ENCODE data around the gene AUTS2.

Gene AUTS2

GRCh38 chr7:69756235-69756634, 158.0 kb downstream of the AUTS2 start:
- no peak overlapping the region for H3K27ac ChIP-seq
- no peaks in the 10 kb centered on the region for H3K27me3 ChIP-seq (ENCODE audit: insufficient read depth, low read depth, severe bottlenecking)
- no peak overlapping the region for H3K4me3 ChIP-seq (ENCODE audit: low read depth, low read length)

DNA sequence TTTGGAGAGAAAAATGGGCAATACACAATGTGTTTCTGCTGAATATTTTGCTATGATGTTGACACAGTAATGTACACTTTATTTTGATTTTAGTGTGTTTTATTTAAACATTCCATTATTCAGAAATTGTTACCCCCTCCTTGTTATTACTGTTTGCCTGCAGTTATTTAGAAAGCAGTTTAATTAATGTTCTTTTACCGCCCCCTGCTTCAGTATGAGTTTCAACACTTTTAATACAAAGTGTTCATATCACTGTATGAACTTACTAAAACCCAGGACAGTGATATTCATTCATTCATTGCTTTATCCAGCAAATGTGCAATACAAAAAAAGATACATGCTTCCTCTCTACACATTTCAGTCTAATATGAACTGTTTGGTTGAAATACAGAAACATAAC, 159.3 kb downstream of the AUTS2 start:
- Histone ChIP-seq H3K27me3 (ENCODE audit: insufficient read depth, low read depth, severe bottlenecking) (no peaks in the 10 kb centered on the region), H3K27ac (no peak overlapping the region), H3K9me3 (ENCODE audit: severe bottlenecking) (no peaks in the 10 kb centered on the region), H3K36me3 (no peaks in the 10 kb centered on the region), H3K4me3 (ENCODE audit: low read depth, low read length) (no peak overlapping the region)
- TF ChIP-seq CTCF (IDR thresholded peaks at IDR 0.05; ENCODE audit: low read depth, low read length) = no peak
- no peak for DNase-seq

More at GRCh38 chr7:69756235-69756634, 158.0 kb downstream of the AUTS2 start:
- no peak for TF ChIP-seq CTCF (IDR thresholded peaks at IDR 0.05; ENCODE audit: low read depth, low read length)
- Histone ChIP-seq H3K9me3 (ENCODE audit: severe bottlenecking) (no peaks in the 10 kb centered on the region), H3K36me3 (no peaks in the 10 kb centered on the region)
- DNase-seq = no peak

DNA sequence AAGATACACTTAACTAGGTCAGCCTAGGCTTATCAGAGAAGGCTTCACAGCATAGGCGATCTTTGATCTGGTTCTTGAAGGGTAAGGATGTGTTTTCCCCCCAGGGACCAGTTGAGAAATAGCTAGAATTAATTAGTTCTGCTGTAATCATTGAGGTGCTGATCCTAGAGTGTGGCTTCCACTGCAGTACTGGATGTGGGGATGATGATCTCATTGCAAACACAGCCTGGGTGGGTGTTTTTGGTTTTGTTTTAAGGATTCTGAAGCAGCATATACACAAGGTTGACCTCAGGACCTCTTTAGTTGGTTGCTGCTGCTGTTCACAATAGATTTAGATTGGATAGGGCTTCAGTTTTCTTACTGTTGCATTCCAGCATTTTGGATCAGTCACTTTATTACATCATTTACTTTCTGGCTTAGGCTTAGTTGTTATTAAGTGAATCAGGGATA, 159.7 kb downstream of the AUTS2 start:
- Histone ChIP-seq H3K27me3 (ENCODE audit: insufficient read depth, low read depth, severe bottlenecking) (no peaks in the 10 kb centered on the region), H3K9me3 (ENCODE audit: severe bottlenecking) (no peaks in the 10 kb centered on the region), H3K27ac (no peak overlapping the region), H3K36me3 (no peaks in the 10 kb centered on the region), H3K4me3 (ENCODE audit: low read depth, low read length) (no peak overlapping the region)
- DNase-seq = no peak
- no peak for TF ChIP-seq CTCF (IDR thresholded peaks at IDR 0.05; ENCODE audit: low read depth, low read length)

DNA sequence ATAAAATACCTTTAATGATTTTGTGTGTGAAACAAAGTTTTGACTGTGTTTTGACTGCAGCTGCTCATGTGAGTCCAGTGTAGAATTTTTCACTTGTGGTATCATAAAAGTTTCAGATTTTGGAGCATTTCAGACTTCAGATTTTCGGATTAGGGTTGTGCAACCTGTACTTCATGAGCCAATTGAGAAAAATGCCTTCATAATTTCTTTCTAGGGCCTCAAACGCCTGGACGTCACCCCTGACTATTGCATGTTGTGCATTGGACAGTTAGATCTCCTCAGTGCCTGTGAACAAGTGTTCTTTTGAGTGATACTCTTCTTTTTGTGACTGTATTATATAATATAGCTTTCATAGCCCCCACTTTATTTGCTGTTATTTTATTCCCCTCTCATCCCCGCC, 161.1 kb downstream of the AUTS2 start:
- Histone ChIP-seq H3K27me3 (ENCODE audit: insufficient read depth, low read depth, severe bottlenecking) (no peaks in the 10 kb centered on the region), H3K36me3 (no peaks in the 10 kb centered on the region), H3K9me3 (ENCODE audit: severe bottlenecking) (no peaks in the 10 kb centered on the region), H3K4me3 (ENCODE audit: low read depth, low read length) (no peak overlapping the region), H3K27ac (no peak overlapping the region)
- TF ChIP-seq CTCF (IDR thresholded peaks at IDR 0.05; ENCODE audit: low read depth, low read length) = no peak
- DNase-seq = no peak

- TF ChIP-seq CTCF (IDR thresholded peaks at IDR 0.05; ENCODE audit: low read depth, low read length) = no peak
- Histone ChIP-seq H3K4me3 (ENCODE audit: low read depth, low read length) (no peak overlapping the region), H3K27me3 (ENCODE audit: insufficient read depth, low read depth, severe bottlenecking) (no peaks in the 10 kb centered on the region), H3K9me3 (ENCODE audit: severe bottlenecking) (no peaks in the 10 kb centered on the region), H3K36me3 (no peaks in the 10 kb centered on the region), H3K27ac (no peak overlapping the region)
- peak; percentile 49 for DNase-seq
Measured at GRCh38 chr7:69761290-69761922, 163.1 kb downstream of the AUTS2 start.

- Histone ChIP-seq H3K9me3 (ENCODE audit: severe bottlenecking) (no peaks in the 10 kb centered on the region), H3K27ac (no peak overlapping the region), H3K27me3 (ENCODE audit: insufficient read depth, low read depth, severe bottlenecking) (no peaks in the 10 kb centered on the region), H3K36me3 (no peaks in the 10 kb centered on the region), H3K4me3 (ENCODE audit: low read depth, low read length) (no peak overlapping the region)
- no peak for DNase-seq
- TF ChIP-seq CTCF (IDR thresholded peaks at IDR 0.05; ENCODE audit: low read depth, low read length) = no peak
Measured at GRCh38 chr7:69762821-69763352, 164.6 kb downstream of the AUTS2 start.
